T1000 (cell line): ENCODE data around the gene BTBD9.

Experiments used
- DNase-seq: peaks from one replicate; lab custom pipeline; 2025; ENCODE audit warnings: mixed read lengths; lab: John Stamatoyannopoulos, UW

The BTBD9 gene

GRCh38 chr6:38639498-38640215, at the start of gene BTBD9:
Gene BTBD9, minus strand, starts transcription at chr6:38639929.
- peak; percentile 69 for DNase-seq

GRCh38 chr6:38688579-38689087, 48.9 kb upstream of the BTBD9 start:
- no peak for DNase-seq

GRCh38 chr6:38687549-38687948, 47.8 kb upstream of the BTBD9 start:
- DNase-seq, result no peak

- no peak for DNase-seq
Measured at GRCh38 chr6:38687043-38687353, 47.3 kb upstream of the BTBD9 start.

- no peak for DNase-seq
Measured at GRCh38 chr6:38686270-38687042, 46.7 kb upstream of the BTBD9 start.

- DNase-seq, result no peak
Measured at GRCh38 chr6:38684904-38685303, 45.2 kb upstream of the BTBD9 start.

GRCh38 chr6:38684237-38684636, 44.5 kb upstream of the BTBD9 start:
- no peak for DNase-seq

GRCh38 chr6:38681850-38682249, 42.1 kb upstream of the BTBD9 start:
- no peak for DNase-seq

DNA sequence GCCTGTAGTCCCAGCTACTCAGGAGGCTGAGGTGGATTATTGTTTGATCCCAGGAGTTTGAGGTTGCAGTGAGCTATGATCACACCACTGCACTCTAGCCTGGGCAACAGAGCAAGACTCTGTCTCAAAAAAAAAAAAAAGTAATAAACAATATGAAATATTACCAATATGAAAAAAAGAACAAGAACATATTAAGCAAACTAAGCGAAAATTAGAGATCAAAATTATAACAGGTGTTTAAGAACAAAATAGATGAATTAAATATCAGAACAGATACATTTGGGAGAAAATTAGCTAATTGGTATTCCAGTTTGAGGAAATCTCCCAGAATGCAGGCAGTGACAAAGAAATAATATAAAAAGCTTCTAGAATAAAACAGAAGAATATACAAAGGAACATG, 39.9 kb upstream of the BTBD9 start:
- no peak for DNase-seq

DNA sequence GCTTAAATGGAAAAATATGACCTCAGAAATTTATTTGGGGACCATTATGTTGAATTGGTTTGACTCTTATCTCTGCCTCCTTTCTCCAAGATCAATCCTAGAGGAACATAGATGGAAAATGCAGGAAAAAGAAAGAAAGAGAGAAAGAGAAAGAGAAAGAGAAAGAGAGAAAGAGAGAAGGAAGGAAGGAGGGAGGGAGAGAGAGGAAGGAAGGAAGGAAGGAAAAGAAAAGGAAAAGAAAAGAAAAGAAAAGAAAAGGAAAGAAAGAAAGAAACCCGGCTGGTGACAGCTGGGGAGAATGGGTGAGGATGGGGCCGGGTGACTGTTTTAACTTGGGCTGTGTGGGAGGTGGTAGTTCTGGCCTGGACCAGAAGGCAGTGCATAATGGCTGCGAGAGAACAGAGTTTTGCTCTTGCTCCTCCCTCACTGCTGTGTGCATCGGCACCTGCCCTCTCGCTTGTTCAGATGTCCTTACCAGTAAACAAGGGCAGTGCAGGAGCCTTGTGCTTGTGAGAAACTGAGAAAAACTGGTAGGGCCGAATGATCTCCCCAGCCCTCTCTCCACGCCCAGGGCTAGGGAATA, 38.5 kb upstream of the BTBD9 start:
- DNase-seq, result no peak

DNA sequence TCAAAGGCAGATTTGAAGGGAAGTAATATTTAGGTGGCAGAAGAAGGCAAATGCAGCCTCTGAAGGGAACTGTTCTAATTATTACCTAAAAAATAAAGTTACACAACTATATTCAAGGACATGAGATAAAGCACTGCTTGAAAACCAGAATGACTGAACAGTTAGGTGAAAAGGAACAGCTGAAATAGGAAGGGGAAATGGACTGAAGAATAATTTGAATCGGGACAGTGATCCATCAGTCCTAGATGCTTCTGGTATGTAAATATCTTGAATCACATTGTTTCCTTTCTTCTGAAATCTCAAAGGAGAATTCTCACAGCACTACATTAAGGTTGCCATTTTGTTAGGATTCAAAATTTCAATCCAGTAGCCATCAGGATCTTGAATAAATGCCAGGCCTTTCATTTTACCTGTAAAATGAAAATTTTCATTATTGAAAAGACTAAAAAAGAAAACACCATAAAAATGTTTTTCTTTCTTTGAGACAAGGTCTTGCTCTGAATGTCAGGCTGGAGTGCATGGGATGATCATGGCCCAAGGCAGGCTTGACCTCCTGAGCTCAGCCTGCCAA, 37.3 kb upstream of the BTBD9 start:
- DNase-seq, result no peak

DNA sequence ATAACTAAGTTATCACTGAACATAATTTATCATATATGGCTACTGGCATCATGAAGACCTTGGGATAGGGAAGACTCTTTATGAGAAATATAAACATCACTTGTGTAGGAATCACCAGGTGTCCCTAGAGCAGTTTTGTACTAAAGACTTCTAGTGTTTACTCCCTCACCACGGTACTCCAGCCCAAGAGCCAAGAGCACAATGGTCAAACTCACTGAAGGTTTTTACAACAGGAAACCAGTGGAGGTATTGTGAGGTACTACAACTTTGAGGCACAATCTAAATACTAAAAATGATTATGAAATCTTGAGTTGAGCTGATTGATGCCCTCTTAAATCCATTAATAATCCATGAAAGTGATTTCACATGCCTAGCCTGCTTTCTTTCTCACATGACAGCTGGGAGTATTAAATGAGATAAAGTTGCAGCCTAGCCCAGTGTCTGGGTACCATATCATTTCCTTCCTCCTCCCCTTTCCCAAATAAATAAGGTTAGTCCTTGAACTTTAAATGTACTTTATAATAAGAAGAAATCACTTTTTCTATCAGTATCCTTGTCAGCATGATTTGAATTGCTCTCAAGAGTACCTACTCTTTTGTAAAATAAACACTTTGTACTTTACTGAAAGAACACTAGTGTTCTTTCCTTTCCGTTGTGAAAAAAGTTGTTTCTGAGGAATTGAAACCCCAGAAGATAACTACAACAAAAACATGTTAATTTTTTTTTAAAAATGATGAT, 36.7 kb upstream of the BTBD9 start:
- no peak for DNase-seq

DNA sequence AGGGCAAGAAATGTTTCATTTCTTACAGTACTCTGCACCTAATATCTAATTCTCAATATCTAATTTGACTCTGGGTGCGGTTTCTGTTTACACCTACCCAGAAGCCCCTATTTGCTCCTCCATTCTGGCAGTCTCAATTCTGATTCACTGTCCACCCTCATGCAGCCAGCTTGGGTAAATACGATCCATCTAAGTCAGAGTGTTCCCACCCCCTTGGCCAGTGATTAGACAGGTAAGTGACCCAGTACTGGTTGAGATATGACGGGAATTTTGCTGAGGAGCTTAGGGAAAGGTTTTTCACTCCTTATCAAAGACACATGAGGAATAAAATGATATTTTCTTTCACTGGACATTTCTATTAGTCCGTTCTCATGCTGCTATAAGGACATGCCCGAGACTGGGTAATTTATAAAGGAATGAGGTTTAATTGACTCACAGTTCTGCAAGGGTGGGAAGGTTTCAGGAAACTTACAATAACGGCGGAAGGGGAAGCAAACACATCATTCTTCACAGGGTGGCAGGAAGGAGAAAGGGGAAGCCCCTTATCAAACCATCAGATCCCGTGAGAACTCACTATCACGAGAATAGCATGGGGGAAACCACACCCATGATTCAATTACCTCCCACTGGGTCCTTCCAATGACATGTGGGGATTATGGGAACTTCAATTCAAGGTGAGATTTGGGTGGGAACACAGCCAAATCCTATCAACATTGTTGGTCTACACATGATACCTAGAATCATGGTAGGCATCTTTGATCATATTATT, 33.9 kb upstream of the BTBD9 start:
- no peak for DNase-seq

DNA sequence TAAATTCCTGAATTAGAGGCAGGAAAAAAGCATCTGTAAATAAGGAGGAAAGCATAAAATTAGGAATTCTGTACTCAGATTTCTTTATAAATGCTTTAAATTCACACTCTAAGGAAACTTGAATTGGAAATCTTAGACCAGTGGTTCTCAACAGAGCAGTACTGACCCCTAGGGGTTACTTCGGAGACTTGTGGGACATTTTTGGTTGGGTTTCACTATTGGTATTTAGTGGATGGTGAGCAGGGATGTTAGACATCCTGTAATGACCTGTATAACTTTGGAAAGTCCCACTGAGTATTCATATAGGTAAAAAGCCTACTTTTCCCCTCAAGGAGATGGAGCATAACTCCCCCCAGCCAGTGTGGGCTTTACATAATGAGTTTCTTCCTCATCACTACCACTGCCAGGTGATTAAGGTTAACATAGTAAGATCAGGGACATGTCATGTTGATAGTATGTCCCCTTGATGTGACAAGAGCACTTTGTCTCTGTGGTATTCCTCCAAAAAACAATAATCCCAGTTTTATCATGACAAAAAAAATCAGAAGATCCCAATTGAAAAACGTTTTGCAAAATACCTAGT, 32.2 kb upstream of the BTBD9 start:
- DNase-seq, result no peak

GRCh38 chr6:38658418-38659167, 18.9 kb upstream of the BTBD9 start:
- no peak for DNase-seq

- DNase-seq, result no peak
Measured at GRCh38 chr6:38656896-38657295, 17.2 kb upstream of the BTBD9 start.

DNA sequence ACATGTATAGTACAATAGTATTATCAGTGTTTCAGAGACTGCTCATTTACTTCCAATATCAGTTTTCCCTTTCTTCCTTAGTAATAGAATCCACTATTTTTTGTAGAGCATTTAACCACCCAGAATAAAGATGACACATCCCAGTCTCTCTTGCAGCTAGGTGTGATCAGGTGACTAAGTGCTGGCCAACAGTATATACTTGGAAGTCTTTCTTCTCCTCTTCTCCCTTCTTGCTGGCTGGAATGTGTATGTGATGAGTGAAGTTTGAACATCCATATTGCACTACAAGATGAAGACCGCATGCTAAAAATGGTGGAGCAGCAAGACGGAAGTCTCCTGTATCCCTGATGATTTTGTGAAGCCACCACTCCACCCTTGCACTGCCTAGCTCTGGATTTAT, 14.5 kb upstream of the BTBD9 start:
- no peak for DNase-seq

DNA sequence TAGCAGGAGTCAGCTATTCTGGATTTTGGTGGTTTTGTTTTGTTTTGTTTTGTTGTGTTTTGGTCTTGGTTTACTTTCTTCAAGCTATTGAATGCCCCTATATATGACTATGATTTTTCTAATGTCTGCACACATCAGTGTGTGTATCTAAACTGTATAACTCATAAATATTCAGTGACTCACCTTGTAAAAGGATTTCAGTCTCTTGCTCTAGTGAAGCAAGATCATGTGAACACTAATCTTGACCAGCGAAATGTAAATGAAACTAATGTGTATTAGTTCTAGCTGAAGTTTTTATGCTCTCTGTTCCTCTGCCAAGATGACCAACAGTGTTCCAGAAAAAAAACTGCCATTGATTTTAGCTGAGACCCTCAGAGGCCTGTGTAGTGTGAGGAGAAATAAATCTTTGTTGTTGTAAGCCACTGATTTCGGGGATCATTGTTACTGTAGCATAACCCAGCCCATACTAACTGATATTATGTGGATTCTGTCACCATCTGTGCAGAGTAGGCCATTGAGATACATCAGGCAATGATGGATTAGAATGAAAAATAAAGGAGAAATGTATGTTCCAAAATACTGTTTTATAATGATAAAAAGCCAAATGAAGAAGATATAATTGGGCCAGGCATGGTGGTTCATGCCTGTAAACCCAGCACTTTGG, 11.5 kb upstream of the BTBD9 start:
- DNase-seq, result no peak

DNA sequence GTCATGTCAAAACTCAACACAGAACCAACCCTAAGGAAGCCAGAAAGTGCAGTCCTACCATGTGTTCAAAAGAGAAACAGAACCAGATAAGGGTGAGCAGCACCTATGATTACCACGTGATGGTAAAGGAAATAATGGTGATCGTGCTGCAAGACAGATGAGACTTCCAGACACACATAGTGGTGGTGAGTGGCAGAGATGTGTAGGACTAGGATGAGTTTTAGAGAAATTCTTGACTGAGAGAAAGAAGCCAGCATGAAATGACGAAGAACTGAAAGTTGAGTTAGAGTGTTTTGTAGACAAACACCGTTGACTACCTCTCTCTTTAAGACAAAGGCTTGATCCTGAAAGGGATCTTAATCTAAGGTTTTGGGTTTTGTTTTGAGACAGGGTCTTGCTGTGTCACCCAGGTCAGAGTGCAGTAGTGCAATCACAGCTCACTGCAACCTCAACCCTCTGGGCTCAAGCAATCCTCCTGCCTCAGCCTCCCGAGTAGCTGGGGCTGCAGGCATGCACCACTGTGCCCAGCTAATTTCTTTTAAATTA, 10.6 kb upstream of the BTBD9 start:
- no peak for DNase-seq
